SK-N-SH (cell line): ENCODE results near the gene B3GALNT2.

ENCODE experiments used
- CTCF ChIP-seq: fragments of 200-600 bp; sonication (generic); IDR thresholded peaks from 2 replicates; pipeline ENCODE4 v1.6.1; 2017; ENCODE audit warnings: antibody characterized with exemption, mild to moderate bottlenecking, moderate library complexity
- PBX3 ChIP-seq: IDR thresholded peaks from 2 replicates; pipeline ENCODE4; 2012

- TF ChIP-seq CTCF (no peak), PBX3 (no peak)
These were observed 8.7 kb downstream of the B3GALNT2 start for GRCh38 chr1:235495551-235495950.
